HG02840 (cell line): ENCODE data around the gene UBE4A.

ENCODE experiments used
- ATAC-seq: cut with Tn5 transposase; IDR thresholded peaks from one replicate; pipeline ENCODE4 v1.9.1; 2021; ENCODE audit warnings: mild to moderate bottlenecking, moderate library complexity, moderate number of reproducible peaks; ENCODE audit not compliant: unreplicated experiment, low FRiP score

UBE4A gene

GRCh38 chr11:118435893-118436624, 76.7 kb downstream of the UBE4A start, which contains the start of gene KMT2A:
TSS of gene KMT2A (plus strand) at chr11:118436492. CDS start at chr11:118436513, 21 bp downstream.
- peak; percentile 58 for ATAC-seq

DNA sequence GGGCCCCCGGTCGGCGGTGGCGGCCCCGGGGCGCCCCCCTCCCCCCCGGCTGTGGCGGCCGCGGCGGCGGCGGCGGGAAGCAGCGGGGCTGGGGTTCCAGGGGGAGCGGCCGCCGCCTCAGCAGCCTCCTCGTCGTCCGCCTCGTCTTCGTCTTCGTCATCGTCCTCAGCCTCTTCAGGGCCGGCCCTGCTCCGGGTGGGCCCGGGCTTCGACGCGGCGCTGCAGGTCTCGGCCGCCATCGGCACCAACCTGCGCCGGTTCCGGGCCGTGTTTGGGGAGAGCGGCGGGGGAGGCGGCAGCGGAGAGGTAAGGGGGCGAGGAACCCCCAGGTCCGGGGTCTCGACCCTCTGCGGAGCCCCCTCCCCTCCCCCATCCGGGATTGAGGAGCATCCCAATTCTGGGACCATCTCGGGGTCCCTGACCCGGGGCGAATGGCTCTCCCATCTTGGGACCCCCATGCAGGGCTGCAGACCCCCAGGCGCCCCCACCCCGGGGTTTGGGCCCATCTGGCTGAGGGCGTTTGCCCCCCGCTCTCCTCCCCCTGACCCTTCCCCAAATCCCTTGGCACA, 77.3 kb downstream of the UBE4A start:
- ATAC-seq, result peak; percentile 11

DNA sequence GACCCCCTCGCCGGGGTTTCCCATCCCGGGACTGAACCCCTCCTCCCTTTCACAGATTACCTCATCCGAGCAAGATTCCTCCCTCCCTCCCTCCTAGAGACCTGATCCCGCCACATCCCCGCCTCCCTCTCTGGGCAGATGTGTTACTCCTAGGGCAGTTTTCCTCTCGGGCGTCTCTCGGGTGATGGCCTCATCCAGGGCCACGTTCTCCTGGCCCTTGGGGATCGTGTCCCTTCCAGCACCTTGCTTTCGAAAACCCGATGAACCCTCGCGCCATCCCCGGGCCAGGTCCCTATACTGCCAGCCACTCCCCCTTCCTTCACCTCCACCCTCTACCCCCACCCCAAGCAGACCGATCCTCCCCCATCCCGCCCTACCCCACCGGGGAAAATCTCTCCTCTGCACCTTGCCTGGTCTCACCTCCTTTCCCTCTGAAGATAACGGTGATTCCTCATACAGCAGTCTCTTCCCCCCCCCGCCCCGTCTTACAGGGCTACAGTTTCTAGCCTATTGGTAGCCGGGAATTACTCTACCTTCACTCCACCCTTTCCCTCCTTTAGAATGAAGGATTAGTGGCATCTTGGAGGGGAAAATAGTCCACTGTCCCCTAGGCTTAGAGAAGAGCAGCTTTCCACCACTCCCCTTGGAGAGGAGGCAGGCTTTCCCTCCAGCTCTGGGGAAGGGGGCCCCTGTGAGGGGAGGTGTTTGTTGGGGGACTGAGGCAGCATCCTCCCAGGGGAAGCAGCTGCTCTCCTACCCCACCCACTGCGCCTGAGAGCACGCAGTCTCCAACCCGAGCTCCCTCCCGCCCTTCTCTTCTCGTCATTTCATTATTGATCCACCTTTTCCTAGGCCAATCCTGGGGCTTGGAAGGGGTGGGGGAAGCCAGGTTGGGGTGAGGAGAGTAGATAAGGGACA, 78.1 kb downstream of the UBE4A start:
- ATAC-seq, result no peak

DNA sequence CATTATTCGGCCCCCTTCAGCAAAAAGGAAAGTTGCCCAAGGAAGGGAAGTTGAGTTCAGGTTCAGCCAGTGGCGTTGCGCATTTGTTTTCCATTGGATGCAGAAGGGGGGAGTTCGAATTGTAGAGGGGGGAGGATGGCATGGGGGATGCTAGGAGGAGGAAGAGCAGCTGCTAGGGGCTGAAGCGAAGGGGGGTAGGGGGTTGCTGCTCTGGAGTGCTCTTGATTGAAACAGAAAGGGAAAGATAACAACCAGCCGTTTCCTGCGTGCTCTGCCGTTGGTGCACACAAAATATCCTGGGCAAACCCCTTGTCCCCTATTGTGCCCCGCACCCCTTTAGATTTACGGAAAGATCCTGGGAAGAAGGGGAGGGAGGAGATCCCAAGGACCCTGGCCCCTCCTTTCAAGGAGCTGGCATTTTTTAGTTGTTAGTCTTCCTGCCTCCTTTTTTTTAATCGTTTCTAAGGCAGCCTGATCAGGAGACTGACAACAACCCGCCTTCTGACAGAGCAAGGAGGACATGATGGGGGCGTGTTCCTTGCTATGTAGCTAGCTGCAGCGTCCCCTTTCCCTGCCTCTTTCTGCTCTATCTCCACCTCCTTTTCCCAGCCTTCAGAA, 79.0 kb downstream of the UBE4A start:
- ATAC-seq, result no peak

DNA sequence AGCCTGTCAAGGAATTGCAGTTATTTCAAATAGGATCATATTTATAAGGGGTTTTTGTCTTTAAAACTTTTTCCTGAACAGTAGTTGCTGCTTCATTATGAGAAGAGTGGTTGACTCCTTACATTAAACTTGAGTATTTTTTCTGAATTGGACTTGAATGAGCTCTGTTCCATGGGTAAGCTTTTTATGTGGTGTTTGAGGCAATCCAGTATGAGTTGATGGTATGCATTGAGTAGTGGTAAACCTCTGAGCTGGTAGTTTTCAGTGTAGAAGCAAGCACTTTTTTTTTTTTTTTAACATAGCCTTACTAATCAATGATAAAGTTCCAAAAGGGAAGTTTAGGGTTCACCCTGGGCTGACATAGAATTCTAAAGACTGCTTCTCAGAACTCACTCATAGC, 80.2 kb downstream of the UBE4A start:
- ATAC-seq, result no peak

DNA sequence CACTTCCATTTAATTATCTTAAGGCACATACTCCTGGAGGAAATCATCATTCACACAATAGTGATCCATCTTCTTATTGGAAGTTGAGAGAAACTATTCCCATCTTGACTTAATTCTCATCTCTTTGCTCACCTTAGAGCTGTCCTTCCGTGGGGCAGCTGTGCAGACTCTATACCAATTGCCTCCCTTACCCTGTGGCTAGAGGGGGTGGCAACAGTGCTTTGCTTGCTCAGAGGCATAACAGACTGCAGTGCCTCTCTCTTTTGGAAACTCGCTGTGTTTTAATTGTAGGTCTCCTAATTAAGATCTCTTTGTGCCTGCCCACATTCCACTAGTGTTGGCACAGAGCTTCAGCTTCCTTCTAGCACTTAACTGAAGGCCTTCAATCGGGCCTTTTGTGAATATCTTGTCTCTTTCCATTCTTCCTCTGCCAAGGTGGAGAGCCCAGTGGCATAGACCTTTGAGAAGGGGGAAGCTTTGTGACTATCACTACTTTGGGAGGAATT, 82.4 kb downstream of the UBE4A start:
- no peak for ATAC-seq

DNA sequence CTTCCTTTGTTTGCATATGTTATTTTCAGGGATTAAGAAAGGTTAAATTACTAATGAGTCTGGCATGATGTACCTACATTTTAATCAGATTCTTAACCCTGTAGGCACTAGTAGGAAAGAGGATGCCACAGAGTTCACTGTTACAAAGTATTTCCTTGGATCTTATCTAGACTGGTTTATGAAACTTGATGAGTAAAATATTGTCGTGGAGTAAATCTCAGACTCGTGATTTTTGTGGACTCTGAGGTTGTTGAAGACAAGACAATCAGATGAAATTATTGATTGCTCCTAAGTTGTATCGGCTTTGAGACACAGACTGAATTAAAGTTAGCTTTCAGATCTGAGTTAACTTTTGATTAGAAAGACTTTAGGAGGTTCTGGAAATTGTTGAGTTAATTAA, 82.9 kb downstream of the UBE4A start:
- no peak for ATAC-seq

DNA sequence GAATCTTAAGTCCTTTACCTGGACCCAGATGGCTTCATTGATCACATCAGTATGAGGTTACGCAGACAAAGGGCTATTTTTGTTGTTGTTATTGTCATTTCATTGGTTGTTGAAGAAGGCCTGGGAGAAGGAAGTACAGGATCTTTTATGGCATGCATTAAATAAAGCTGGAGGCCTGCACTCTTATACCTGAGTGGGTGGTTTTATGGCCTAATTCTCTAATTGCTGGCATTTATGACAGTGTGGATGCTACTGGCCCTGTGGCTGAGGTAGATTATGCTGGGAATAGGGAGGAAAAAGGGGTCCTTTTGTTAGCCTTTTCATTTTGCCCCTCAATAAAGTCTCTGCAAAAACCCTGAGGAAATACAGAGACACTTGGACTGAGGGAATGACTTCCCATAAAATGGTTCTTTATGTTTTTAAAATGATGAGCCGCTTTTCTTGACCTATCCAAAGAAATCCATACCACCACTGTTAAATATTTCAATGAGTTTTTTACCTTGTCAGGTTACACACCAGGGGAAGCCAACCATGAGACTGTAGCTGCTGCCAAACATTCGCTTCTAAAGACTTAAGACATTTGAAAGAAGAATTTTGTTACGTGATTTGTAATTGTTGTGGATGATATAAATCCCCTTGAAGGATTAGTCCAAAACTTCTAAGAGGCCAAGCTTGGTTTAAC, 83.6 kb downstream of the UBE4A start:
- no peak for ATAC-seq

- ATAC-seq, result no peak
Measured at GRCh38 chr11:118443590-118444218, 84.3 kb downstream of the UBE4A start.

DNA sequence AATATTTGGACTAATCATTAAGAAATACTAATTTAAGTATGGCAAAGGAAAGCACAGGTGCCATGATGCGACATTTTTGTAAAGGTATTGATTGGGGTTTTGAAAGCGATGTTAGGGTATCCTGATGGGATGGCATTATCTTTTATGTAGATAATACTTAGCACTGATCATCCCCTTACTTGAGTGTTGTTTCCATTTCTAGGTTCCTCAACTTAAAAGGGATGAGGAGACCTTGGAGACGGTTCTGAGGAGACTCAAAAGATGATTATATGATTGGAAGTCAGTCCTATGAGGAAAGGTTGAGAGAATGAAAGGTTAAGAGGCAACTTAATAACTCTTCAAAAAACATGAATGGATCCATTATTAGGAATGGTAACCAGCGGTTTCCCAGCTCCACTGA, 88.0 kb downstream of the UBE4A start:
- ATAC-seq, result no peak

DNA sequence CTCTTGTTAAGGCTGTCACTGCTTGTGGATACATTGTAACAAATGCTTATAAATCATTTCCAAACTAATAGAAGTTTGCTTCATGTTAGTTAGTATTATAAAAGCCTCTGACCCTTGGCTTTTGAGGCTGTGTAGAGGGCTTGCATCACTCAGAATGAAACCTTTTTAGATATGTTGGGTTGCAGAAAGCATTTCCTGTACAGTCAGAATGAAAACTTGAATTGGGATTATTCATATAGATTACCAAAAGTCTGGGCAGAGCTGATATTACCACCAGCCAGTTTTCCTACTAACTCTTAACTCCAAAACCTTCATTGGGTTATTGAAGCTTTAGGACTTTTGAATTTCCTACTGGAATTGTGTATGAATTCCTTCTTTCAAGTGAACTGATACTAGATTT, 88.9 kb downstream of the UBE4A start:
- peak; percentile 63 for ATAC-seq
